Liver (tissue), 9 donors: ENCODE results near the gene PRKAR1B. TPM values are rescaled to one million over a fixed set of nuclear protein-coding genes. Genes with fewer than 3 reads are reported as not detected.

Experiments
- DNase-seq: peaks from one replicate; pipeline ENCODE4 v3.0.0-alpha.2; 2017; ENCODE audit warnings: low spot score
- H3K27ac ChIP-seq, 2 donors: one replicate each; pipeline ENCODE4 v1.7.0; 2013; ENCODE audit warnings: inconsistent platforms in 2 of 2, low read length in 2 of 2, control low read depth in 1 of 2, low read depth in 1 of 2, mild to moderate bottlenecking in 1 of 2
- H3K27me3 ChIP-seq, 4 donors: one replicate each; pipeline versions ENCODE4 v1.6.1 to v1.7.0; 2013; ENCODE audit warnings: low read length in 3 of 4, inconsistent platforms in 1 of 4, mild to moderate bottlenecking in 1 of 4, moderate library complexity in 1 of 4; ENCODE audit not compliant: control insufficient read depth in 4 of 4, insufficient read depth in 4 of 4
- H3K36me3 ChIP-seq, 4 donors: one replicate each; pipeline versions ENCODE4 v1.6.1 to v1.7.0; 2013; ENCODE audit warnings: low read length in 3 of 4, mild to moderate bottlenecking in 3 of 4, low read depth in 1 of 4, moderate library complexity in 1 of 4; ENCODE audit not compliant: control insufficient read depth in 4 of 4, insufficient read depth in 3 of 4
- H3K4me1 ChIP-seq, 4 donors: one replicate each; pipeline versions ENCODE4 v1.6.1 to v1.7.0; 2013; ENCODE audit warnings: low read length in 3 of 4, mild to moderate bottlenecking in 3 of 4, moderate library complexity in 1 of 4; ENCODE audit not compliant: control insufficient read depth in 4 of 4, insufficient read depth in 4 of 4
- H3K4me3 ChIP-seq, 3 donors: one replicate each; pipeline versions ENCODE4 v1.6.1 to v1.7.0; 2013; ENCODE audit warnings: low read length in 3 of 3, control low read depth in 1 of 3, low read depth in 1 of 3, mild to moderate bottlenecking in 1 of 3
- H3K9ac ChIP-seq, 2 donors: one replicate each; pipeline ENCODE4 v1.7.0; 2013; ENCODE audit warnings: low read length in 2 of 2, mild to moderate bottlenecking in 2 of 2, moderate library complexity in 2 of 2, control low read depth in 1 of 2, low read depth in 1 of 2
- H3K9me3 ChIP-seq, 4 donors: one replicate each; pipeline versions ENCODE4 v1.6.1 to v1.7.0; 2013; ENCODE audit warnings: low read length in 3 of 4; ENCODE audit not compliant: control insufficient read depth in 4 of 4
- EGR1 ChIP-seq, 2 donors: IDR thresholded peaks; 2 replicates each; pipeline ENCODE4 v1.6.1; 2016 to 2018; ENCODE audit warnings: antibody characterized with exemption in 2 of 2, low read depth in 2 of 2
- FOXA1 ChIP-seq: IDR thresholded peaks from 2 replicates; pipeline ENCODE4 v1.6.1; 2016; ENCODE audit warnings: antibody characterized with exemption
- FOXA2 ChIP-seq: IDR thresholded peaks from 2 replicates; pipeline ENCODE4 v1.6.1; 2016; ENCODE audit warnings: antibody characterized with exemption
- GABPA ChIP-seq, 2 donors: IDR thresholded peaks in 1 of 2; conservative IDR thresholded peaks in 1 of 2; 2 replicates each; pipeline ENCODE4 v1.6.1; 2016; ENCODE audit warnings: antibody characterized with exemption in 2 of 2, mild to moderate bottlenecking in 1 of 2, moderate library complexity in 1 of 2
- HNF4A ChIP-seq, 2 donors: conservative IDR thresholded peaks; 2 replicates each; pipeline ENCODE4 v1.6.1; 2016; ENCODE audit warnings: antibody characterized with exemption in 2 of 2, mild to moderate bottlenecking in 2 of 2
- HNF4G ChIP-seq: IDR thresholded peaks from 2 replicates; pipeline ENCODE4 v1.6.1; 2016; ENCODE audit warnings: antibody characterized with exemption
- JUND ChIP-seq, 2 donors: IDR thresholded peaks; 2 replicates each; pipeline ENCODE4 v1.6.1; 2016; ENCODE audit warnings: antibody characterized with exemption in 2 of 2
- MAX ChIP-seq: IDR thresholded peaks from 2 replicates; pipeline ENCODE4 v1.6.1; 2016; ENCODE audit warnings: antibody characterized with exemption
- NR2F2 ChIP-seq: IDR thresholded peaks from 2 replicates; pipeline ENCODE4 v1.6.1; 2016; ENCODE audit warnings: antibody characterized with exemption
- RAD21 ChIP-seq, 2 donors: IDR thresholded peaks; 2 replicates each; pipeline ENCODE4 v1.6.1; 2016; ENCODE audit warnings: antibody characterized with exemption in 2 of 2, mild to moderate bottlenecking in 2 of 2
- RXRA ChIP-seq, 2 donors: IDR thresholded peaks; 2 replicates each; pipeline ENCODE4 v1.6.1; 2017 to 2018; ENCODE audit warnings: antibody characterized with exemption in 2 of 2, mild to moderate bottlenecking in 1 of 2
- SP1 ChIP-seq: IDR thresholded peaks from 2 replicates; pipeline ENCODE4 v1.6.1; 2018; ENCODE audit warnings: antibody characterized with exemption, mild to moderate bottlenecking
- TAF1 ChIP-seq: conservative IDR thresholded peaks from 2 replicates; pipeline ENCODE4 v1.6.1; 2016; ENCODE audit warnings: antibody characterized with exemption, mild to moderate bottlenecking
- YY1 ChIP-seq: IDR thresholded peaks from 2 replicates; pipeline ENCODE4 v1.6.1; 2016; ENCODE audit warnings: antibody characterized with exemption, mild to moderate bottlenecking
- WGBS: extraction: QIAGEN DNeasy Blood & Tissue Kit; methylation state at CpG from one replicate; pipeline ENCODE4 v1.1.7; 2013; 5-methylcytosine and 5-hydroxymethylcytosine counted together
- polyA plus RNA-seq, 2 donors: library from polyadenylated mRNA; stranded (reverse) in 1 of 2; unstranded in 1 of 2; fragments of 200-250 nt in 1 of 2; fragments of >200 nt in 1 of 2; fragmentation: Nextera tagmentation in 1 of 2; extraction: Ambion mirVana in 1 of 2; gene quantifications; one replicate each; pipeline versions ENCODE4 v1.2.1 to v1.2.3, GENCODE V29; 2013 to 2015
- total RNA-seq, 2 donors: library from RNA; depleted of rRNA; stranded (reverse); fragments of >200 nt; gene quantifications; one replicate each; pipeline ENCODE4 v1.2.3, GENCODE V29; 2014
- TF ChIP-seq, protein P1 (sequence below): IDR thresholded peaks from 2 replicates; pipeline ENCODE4 v1.6.1; 2016; ENCODE audit warnings: antibody characterized with exemption
- TF ChIP-seq, protein P2 (sequence below): fragments of 150-350 bp; IDR thresholded peaks from 2 replicates; pipeline ENCODE4 v1.5.1; 2017; ENCODE audit warnings: improper control_type of control experiment, low read depth, low read length; ENCODE audit not compliant: missing input control
- TF ChIP-seq, protein P3 (sequence below): IDR thresholded peaks from 2 replicates; pipeline ENCODE4 v1.6.1; 2016; ENCODE audit warnings: antibody characterized with exemption
- TF ChIP-seq, protein P4 (sequence below): IDR thresholded peaks from 2 replicates; pipeline ENCODE4 v1.6.1; 2016; ENCODE audit warnings: antibody characterized with exemption, mild to moderate bottlenecking
- donor health status: healthy.
- donor health status: healthy.
- donor health status: healthy.
- donor health status: healthy.
- donor health status: healthy.

Gene PRKAR1B
- total and polyA plus RNA-seq, 4 donors: 11.1 to 14.4 (median 12.4) TPM

- no peaks in the 10 kb centered on the region for H3K9me3 ChIP-seq
- no peak for DNase-seq
- 84% methylated on average over 13 of the region's 13 CpGs for WGBS
These were observed 224.8 kb downstream of the PRKAR1B start for GRCh38 chr7:502296-502695.

GRCh38 chr7:501526-501925 is 225.6 kb downstream of the PRKAR1B start:
- peaks cover 0 to 4% (median 0%) of the 10 kb centered on the region in 4 donors for H3K36me3 ChIP-seq
- H3K27ac ChIP-seq: no peak overlapping the region
- WGBS: 95% methylated on average over 7 of the region's 7 CpGs
- TF ChIP-seq FOXA1 (no peak), MAX (no peak), SP1 (no peak), GABPA (IDR thresholded peaks at IDR 0.05 in 1 of 2, conservative IDR thresholded peaks at IDR 0.05 in 1 of 2) (no peak), HNF4A (conservative IDR thresholded peaks at IDR 0.05) (no peak), RXRA (IDR thresholded peaks at IDR 0.05) (no peak), NR2F2 (no peak), YY1 (no peak), RAD21 (IDR thresholded peaks at IDR 0.05) (no peak), FOXA2 (no peak), JUND (IDR thresholded peaks at IDR 0.05) (no peak), TAF1 (no peak), EGR1 (IDR thresholded peaks at IDR 0.05; ENCODE audit: low read depth in 2 of 2) (no peak), HNF4G (no peak)
- TF ChIP-seq, protein P1, sequence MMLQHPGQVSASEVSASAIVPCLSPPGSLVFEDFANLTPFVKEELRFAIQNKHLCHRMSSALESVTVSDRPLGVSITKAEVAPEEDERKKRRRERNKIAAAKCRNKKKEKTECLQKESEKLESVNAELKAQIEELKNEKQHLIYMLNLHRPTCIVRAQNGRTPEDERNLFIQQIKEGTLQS: no peak
- TF ChIP-seq, protein P2, sequence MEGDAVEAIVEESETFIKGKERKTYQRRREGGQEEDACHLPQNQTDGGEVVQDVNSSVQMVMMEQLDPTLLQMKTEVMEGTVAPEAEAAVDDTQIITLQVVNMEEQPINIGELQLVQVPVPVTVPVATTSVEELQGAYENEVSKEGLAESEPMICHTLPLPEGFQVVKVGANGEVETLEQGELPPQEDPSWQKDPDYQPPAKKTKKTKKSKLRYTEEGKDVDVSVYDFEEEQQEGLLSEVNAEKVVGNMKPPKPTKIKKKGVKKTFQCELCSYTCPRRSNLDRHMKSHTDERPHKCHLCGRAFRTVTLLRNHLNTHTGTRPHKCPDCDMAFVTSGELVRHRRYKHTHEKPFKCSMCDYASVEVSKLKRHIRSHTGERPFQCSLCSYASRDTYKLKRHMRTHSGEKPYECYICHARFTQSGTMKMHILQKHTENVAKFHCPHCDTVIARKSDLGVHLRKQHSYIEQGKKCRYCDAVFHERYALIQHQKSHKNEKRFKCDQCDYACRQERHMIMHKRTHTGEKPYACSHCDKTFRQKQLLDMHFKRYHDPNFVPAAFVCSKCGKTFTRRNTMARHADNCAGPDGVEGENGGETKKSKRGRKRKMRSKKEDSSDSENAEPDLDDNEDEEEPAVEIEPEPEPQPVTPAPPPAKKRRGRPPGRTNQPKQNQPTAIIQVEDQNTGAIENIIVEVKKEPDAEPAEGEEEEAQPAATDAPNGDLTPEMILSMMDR: no peak
- TF ChIP-seq, protein P3, sequence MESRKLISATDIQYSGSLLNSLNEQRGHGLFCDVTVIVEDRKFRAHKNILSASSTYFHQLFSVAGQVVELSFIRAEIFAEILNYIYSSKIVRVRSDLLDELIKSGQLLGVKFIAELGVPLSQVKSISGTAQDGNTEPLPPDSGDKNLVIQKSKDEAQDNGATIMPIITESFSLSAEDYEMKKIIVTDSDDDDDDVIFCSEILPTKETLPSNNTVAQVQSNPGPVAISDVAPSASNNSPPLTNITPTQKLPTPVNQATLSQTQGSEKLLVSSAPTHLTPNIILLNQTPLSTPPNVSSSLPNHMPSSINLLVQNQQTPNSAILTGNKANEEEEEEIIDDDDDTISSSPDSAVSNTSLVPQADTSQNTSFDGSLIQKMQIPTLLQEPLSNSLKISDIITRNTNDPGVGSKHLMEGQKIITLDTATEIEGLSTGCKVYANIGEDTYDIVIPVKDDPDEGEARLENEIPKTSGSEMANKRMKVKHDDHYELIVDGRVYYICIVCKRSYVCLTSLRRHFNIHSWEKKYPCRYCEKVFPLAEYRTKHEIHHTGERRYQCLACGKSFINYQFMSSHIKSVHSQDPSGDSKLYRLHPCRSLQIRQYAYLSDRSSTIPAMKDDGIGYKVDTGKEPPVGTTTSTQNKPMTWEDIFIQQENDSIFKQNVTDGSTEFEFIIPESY: no peak
- TF ChIP-seq, protein P4, sequence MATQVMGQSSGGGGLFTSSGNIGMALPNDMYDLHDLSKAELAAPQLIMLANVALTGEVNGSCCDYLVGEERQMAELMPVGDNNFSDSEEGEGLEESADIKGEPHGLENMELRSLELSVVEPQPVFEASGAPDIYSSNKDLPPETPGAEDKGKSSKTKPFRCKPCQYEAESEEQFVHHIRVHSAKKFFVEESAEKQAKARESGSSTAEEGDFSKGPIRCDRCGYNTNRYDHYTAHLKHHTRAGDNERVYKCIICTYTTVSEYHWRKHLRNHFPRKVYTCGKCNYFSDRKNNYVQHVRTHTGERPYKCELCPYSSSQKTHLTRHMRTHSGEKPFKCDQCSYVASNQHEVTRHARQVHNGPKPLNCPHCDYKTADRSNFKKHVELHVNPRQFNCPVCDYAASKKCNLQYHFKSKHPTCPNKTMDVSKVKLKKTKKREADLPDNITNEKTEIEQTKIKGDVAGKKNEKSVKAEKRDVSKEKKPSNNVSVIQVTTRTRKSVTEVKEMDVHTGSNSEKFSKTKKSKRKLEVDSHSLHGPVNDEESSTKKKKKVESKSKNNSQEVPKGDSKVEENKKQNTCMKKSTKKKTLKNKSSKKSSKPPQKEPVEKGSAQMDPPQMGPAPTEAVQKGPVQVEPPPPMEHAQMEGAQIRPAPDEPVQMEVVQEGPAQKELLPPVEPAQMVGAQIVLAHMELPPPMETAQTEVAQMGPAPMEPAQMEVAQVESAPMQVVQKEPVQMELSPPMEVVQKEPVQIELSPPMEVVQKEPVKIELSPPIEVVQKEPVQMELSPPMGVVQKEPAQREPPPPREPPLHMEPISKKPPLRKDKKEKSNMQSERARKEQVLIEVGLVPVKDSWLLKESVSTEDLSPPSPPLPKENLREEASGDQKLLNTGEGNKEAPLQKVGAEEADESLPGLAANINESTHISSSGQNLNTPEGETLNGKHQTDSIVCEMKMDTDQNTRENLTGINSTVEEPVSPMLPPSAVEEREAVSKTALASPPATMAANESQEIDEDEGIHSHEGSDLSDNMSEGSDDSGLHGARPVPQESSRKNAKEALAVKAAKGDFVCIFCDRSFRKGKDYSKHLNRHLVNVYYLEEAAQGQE: no peak
- H3K9ac ChIP-seq: no peak overlapping the region
- H3K4me1 ChIP-seq: peaks cover 3 to 31% (median 20%) of the 10 kb centered on the region in 4 donors
- H3K9me3 ChIP-seq: no peaks in the 10 kb centered on the region
- H3K4me3 ChIP-seq: no peak overlapping the region
- no peaks in the 10 kb centered on the region for H3K27me3 ChIP-seq
- no peak for DNase-seq

More at GRCh38 chr7:502296-502695, 224.8 kb downstream of the PRKAR1B start:
- Histone ChIP-seq H3K4me1 (peaks cover 3 to 31% (median 20%) of the 10 kb centered on the region in 4 donors), H3K36me3 (peaks cover 0 to 4% (median 0%) of the 10 kb centered on the region in 4 donors), H3K27ac (no peak overlapping the region), H3K9ac (no peak overlapping the region), H3K4me3 (no peak overlapping the region), H3K27me3 (no peaks in the 10 kb centered on the region)
- TF ChIP-seq, protein P1: no peak
- TF ChIP-seq RAD21 (IDR thresholded peaks at IDR 0.05): no peak
